SK-N-SH (cell line): ENCODE measurements around the gene ZMYND19. TPM values are rescaled to one million over a fixed set of nuclear protein-coding genes. Genes with fewer than 3 reads are reported as not detected.
A peak's percentile ranks its signal among the peaks of the same experiment; 100 is the strongest.

ENCODE experiments used
- CTCF ChIA-PET: fragments of 300-600, 350-600 bp; formaldehyde crosslinking; extraction: SDS; loops from one replicate; lab custom pipeline; 2021; lab: Yijun Ruan, JAX
- POLR2A ChIA-PET: fragments of 350-600 bp; sonication (Branson Sonifier 250); formaldehyde crosslinking; extraction: SDS; loops from one replicate; lab custom pipeline; 2020; ENCODE audit warnings: antibody characterized with exemption, inconsistent platforms; lab: Yijun Ruan, JAX
- DNase-seq: peaks from one replicate; pipeline ENCODE4 v3.0.0; 2012
- H2AFZ ChIP-seq: fragments of 200-600 bp; sonication (generic); 2 replicates; pipeline ENCODE4 v1.8.1; 2016; ENCODE audit warnings: antibody characterized with exemption, mild to moderate bottlenecking, low read depth
- H3F3A ChIP-seq: fragments of 200-600 bp; sonication (generic); replicated peaks from 2 replicates; pipeline ENCODE3; 2016; ENCODE audit warnings: antibody characterized with exemption, mild to moderate bottlenecking; ENCODE audit not compliant: insufficient read depth
- H3K27ac ChIP-seq, 2 experiments: fragments of 200-500 bp in 1 of 2; fragments of 200-600 bp in 1 of 2; sonication (Bioruptor generic) in 1 of 2; sonication (generic), shearing (Covaris generic) in 1 of 2; 2 replicates each; pipeline versions ENCODE4 v1.5.1 to v1.6.1; 2014 to 2016; ENCODE audit warnings: low read depth in 2 of 2, inconsistent platforms in 1 of 2, low read length in 1 of 2, mild to moderate bottlenecking in 1 of 2, mixed read lengths in 1 of 2
- H3K27me3 ChIP-seq: fragments of 200-600 bp; sonication (generic), shearing (Covaris generic); 2 replicates; pipeline ENCODE4 v1.6.1; 2016; ENCODE audit warnings: mixed run types; ENCODE audit not compliant: insufficient read depth
- H3K36me3 ChIP-seq, 2 experiments: fragments of 200-500 bp in 1 of 2; fragments of 200-600 bp in 1 of 2; sonication (Bioruptor generic) in 1 of 2; sonication (generic) in 1 of 2; replicated peaks in 1 of 2; 2 replicates each; pipeline versions ENCODE3 to v1.5.1; 2014 to 2016; ENCODE audit warnings: low read length in 1 of 2, mild to moderate bottlenecking in 1 of 2; ENCODE audit not compliant: insufficient read depth in 2 of 2, control insufficient read depth in 1 of 2
- H3K4me1 ChIP-seq, 2 experiments: fragments of 200-500 bp in 1 of 2; fragments of 200-600 bp in 1 of 2; sonication (Bioruptor generic) in 1 of 2; sonication (generic), shearing (Covaris generic) in 1 of 2; 2 replicates each; pipeline versions ENCODE4 v1.5.1 to v1.6.1; 2014 to 2016; ENCODE audit warnings: low read depth in 1 of 2, low read length in 1 of 2, mixed run types in 1 of 2; ENCODE audit not compliant: insufficient read depth in 2 of 2, control insufficient read depth in 1 of 2
- H3K4me2 ChIP-seq: fragments of 200-600 bp; sonication (generic), shearing (Covaris generic); 2 replicates; pipeline ENCODE4 v1.6.1; 2017; ENCODE audit warnings: mixed run types
- H3K4me3 ChIP-seq, 2 experiments: fragments of 200-500 bp in 1 of 2; fragments of 200-600 bp in 1 of 2; sonication (Bioruptor generic) in 1 of 2; sonication (generic), shearing (Covaris generic) in 1 of 2; 2 replicates each; pipeline versions ENCODE4 v1.5.1 to v1.8.1; 2014 to 2016; ENCODE audit warnings: low read depth in 2 of 2, inconsistent platforms in 1 of 2, low read length in 1 of 2, mild to moderate bottlenecking in 1 of 2, mixed read lengths in 1 of 2, moderate library complexity in 1 of 2
- H3K79me2 ChIP-seq: fragments of 200-600 bp; sonication (generic); 2 replicates; pipeline ENCODE4 v1.8.1; 2017; ENCODE audit warnings: mild to moderate bottlenecking; ENCODE audit not compliant: insufficient read depth
- H3K9ac ChIP-seq: fragments of 200-600 bp; sonication (generic); 2 replicates; pipeline ENCODE4 v1.6.1; 2017; ENCODE audit warnings: mixed run types
- H3K9me2 ChIP-seq: fragments of 200-600 bp; sonication (generic); 2 replicates; pipeline ENCODE4 v1.6.1; 2017; ENCODE audit warnings: mixed run types
- H3K9me3 ChIP-seq: fragments of 200-600 bp; sonication (generic); 2 replicates; pipeline ENCODE4 v1.6.1; 2017; ENCODE audit warnings: mixed run types, mild to moderate bottlenecking, moderate library complexity
- H4K20me1 ChIP-seq: fragments of 200-600 bp; sonication (generic); 2 replicates; pipeline ENCODE4 v1.6.1; 2017; ENCODE audit warnings: mild to moderate bottlenecking, mixed run types; ENCODE audit not compliant: insufficient read depth
- CTCF ChIP-seq: fragments of 200-600 bp; sonication (generic); IDR thresholded peaks from 2 replicates; pipeline ENCODE4 v1.6.1; 2017; ENCODE audit warnings: antibody characterized with exemption, mild to moderate bottlenecking, moderate library complexity
- ELF1 ChIP-seq: IDR thresholded peaks from 2 replicates; pipeline ENCODE4 v1.4.0; 2012
- EP300 ChIP-seq, 2 experiments: IDR thresholded peaks; 2 replicates each; pipeline versions ENCODE4 v1.4.0 to v1.6.1; 2012; ENCODE audit warnings: borderline replicate concordance in 1 of 2, low read depth in 1 of 2, low read length in 1 of 2
- EZH2phosphoT487 ChIP-seq: fragments of 200-600 bp; sonication (generic); IDR thresholded peaks from 2 replicates; pipeline ENCODE4 v1.6.1; 2017; ENCODE audit warnings: low read depth, mixed run types, mild to moderate bottlenecking, antibody characterized with exemption, moderate library complexity, borderline replicate concordance
- FOXJ3 ChIP-seq: sonication (generic); formaldehyde crosslinking; IDR thresholded peaks from 2 replicates; pipeline ENCODE4 v1.5.1; 2020; ENCODE audit warnings: mild to moderate bottlenecking, missing genetic modification reagents
- FOXM1 ChIP-seq: IDR thresholded peaks from 2 replicates; pipeline ENCODE4 v1.4.0; 2012; ENCODE audit warnings: low read depth, mild to moderate bottlenecking
- GATA2 ChIP-seq: sonication (generic); formaldehyde crosslinking; IDR thresholded peaks from 2 replicates; pipeline ENCODE4 v1.5.0; 2020; ENCODE audit warnings: mild to moderate bottlenecking, missing genetic modification reagents
- MEF2A ChIP-seq: IDR thresholded peaks from 2 replicates; pipeline ENCODE4 v1.4.0; 2012; ENCODE audit warnings: low read depth, borderline replicate concordance
- NFIC ChIP-seq: IDR thresholded peaks from 2 replicates; pipeline ENCODE4 v1.4.0; 2012; ENCODE audit warnings: borderline replicate concordance
- POLR2AphosphoS5 ChIP-seq: IDR thresholded peaks from 2 replicates; pipeline ENCODE4 v1.6.1; 2012; ENCODE audit warnings: low read depth, low read length
- SIN3A ChIP-seq: IDR thresholded peaks from 2 replicates; pipeline ENCODE4 v1.6.1; 2012; ENCODE audit warnings: low read depth, mild to moderate bottlenecking, low read length, moderate library complexity, borderline replicate concordance
- TAF1 ChIP-seq: IDR thresholded peaks from 2 replicates; pipeline ENCODE4 v1.6.1; 2012; ENCODE audit warnings: low read depth, mild to moderate bottlenecking, low read length, moderate library complexity, borderline replicate concordance
- TEAD4 ChIP-seq: IDR thresholded peaks from 2 replicates; pipeline ENCODE4 v1.4.0; 2012; ENCODE audit warnings: mild to moderate bottlenecking, borderline replicate concordance; ENCODE audit not compliant: insufficient read depth
- USF1 ChIP-seq: IDR thresholded peaks from 2 replicates; pipeline ENCODE4 v1.4.0; 2012; ENCODE audit warnings: low read depth, borderline replicate concordance
- USF2 ChIP-seq: fragments of 150-350 bp; IDR thresholded peaks from 2 replicates; pipeline ENCODE4 v1.6.1; 2017; ENCODE audit warnings: antibody characterized with exemption, low read length, low read depth, borderline replicate concordance
- YY1 ChIP-seq: IDR thresholded peaks from 2 replicates; pipeline ENCODE4 v1.4.0; 2012; ENCODE audit warnings: low read depth, mild to moderate bottlenecking
- ZBTB33 ChIP-seq: IDR thresholded peaks from 2 replicates; pipeline ENCODE4 v1.4.0; 2012; ENCODE audit warnings: low read depth, borderline replicate concordance
- WGBS: methylation state at CpG from one replicate; pipeline ENCODE4 v1.1.6; 2017; ENCODE audit warnings: low lambda C conversion rate; 5-methylcytosine and 5-hydroxymethylcytosine counted together
- polyA plus RNA-seq, 3 experiments: library from polyadenylated mRNA; depleted of rRNA; stranded (reverse); fragments of >200 nt; gene quantifications; 2 replicates each; pipeline ENCODE4 v1.2.3, GENCODE V29; 2012
- TF ChIP-seq, protein P1 (sequence below): IDR thresholded peaks from 2 replicates; pipeline ENCODE4; 2012
- TF ChIP-seq, protein P2 (sequence below): fragments of 150-350 bp; IDR thresholded peaks from 2 replicates; pipeline ENCODE4 v1.6.1; 2016; ENCODE audit warnings: mild to moderate bottlenecking, low read depth, low read length

Gene ZMYND19
- polyA plus RNA-seq, 1 of the 3 experiments (the other 2 are of a cell fraction) = 43.1 TPM

GRCh38 chr9:137589441-137590122 lies 730 bp downstream of the ZMYND19 start:
- Histone ChIP-seq H4K20me1 (peaks cover 19% of the 10 kb centered on the region), H3K36me3 (peaks cover 9 to 32% of the 10 kb centered on the region in 2 experiments), H3K4me3 (peak overlapping the region; percentile 68 to 86), H3K27me3 (no peaks in the 10 kb centered on the region), H3K27ac (peak overlapping the region in 1 of 2 experiments; percentile 20; a peak in 1 of 4 replicates), H3F3A (no peaks in the 10 kb centered on the region), H2AFZ (no peak overlapping the region), H3K79me2 (peaks cover 21% of the 10 kb centered on the region), H3K4me1 (peaks cover 9 to 18% of the 10 kb centered on the region in 2 experiments; a peak in 2 of 4 replicates), H3K4me2 (peak overlapping the region; percentile 92), H3K9me2 (no peaks in the 10 kb centered on the region), H3K9ac (peak overlapping the region; percentile 70; the same call in 1 of the 2 replicates), H3K9me3 (no peaks in the 10 kb centered on the region)
- DNase-seq = peak; percentile 70
- ChIA-PET POLR2A (interaction anchor here (1.1 kb wide), 1 partner anchor 37 kb away, joined by 3 read pairs; no protein-coding TSS in a partner anchor), CTCF (interaction anchor here (1.4 to 4.2 kb wide), 2 partner anchors 10 to 16 kb away, joined by 3 to 27 read pairs; partner anchors contain the start of genes ARRDC1 and DPH7)
- TF ChIP-seq POLR2AphosphoS5 (no peak), ZBTB33 (no peak), YY1 (no peak), USF1 (no peak), FOXM1 (no peak), NFIC (no peak), EP300 (IDR thresholded peaks at IDR 0.05; ENCODE audit: borderline replicate concordance in 1 of 2, low read depth in 1 of 2, low read length in 1 of 2) (no peak), MEF2A (no peak), FOXJ3 (CRISPR knock-in tag) (no peak), SIN3A (no peak), ELF1 (no peak), GATA2 (CRISPR knock-in tag) (no peak), TAF1 (no peak), TEAD4 (no peak), EZH2phosphoT487 (no peak), CTCF (no peak), USF2 (no peak)
- TF ChIP-seq, protein P1, sequence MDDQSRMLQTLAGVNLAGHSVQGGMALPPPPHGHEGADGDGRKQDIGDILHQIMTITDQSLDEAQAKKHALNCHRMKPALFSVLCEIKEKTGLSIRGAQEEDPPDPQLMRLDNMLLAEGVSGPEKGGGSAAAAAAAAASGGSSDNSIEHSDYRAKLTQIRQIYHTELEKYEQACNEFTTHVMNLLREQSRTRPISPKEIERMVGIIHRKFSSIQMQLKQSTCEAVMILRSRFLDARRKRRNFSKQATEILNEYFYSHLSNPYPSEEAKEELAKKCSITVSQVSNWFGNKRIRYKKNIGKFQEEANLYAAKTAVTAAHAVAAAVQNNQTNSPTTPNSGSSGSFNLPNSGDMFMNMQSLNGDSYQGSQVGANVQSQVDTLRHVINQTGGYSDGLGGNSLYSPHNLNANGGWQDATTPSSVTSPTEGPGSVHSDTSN = no peak
- TF ChIP-seq, protein P2, sequence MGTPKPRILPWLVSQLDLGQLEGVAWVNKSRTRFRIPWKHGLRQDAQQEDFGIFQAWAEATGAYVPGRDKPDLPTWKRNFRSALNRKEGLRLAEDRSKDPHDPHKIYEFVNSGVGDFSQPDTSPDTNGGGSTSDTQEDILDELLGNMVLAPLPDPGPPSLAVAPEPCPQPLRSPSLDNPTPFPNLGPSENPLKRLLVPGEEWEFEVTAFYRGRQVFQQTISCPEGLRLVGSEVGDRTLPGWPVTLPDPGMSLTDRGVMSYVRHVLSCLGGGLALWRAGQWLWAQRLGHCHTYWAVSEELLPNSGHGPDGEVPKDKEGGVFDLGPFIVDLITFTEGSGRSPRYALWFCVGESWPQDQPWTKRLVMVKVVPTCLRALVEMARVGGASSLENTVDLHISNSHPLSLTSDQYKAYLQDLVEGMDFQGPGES = no peak
- WGBS = 33% methylated on average over 14 of the region's 58 CpGs
